HG03460 (cell line): ENCODE data around the gene FTH1.
"Not testable (repeated sequence)": the region's sequence is repeated elsewhere in the genome, so short reads cannot be mapped to it uniquely, and the experiment has no call there.

ENCODE experiments used
- ATAC-seq: cut with Tn5 transposase; IDR thresholded peaks from one replicate; pipeline ENCODE4 v1.9.1; 2021; ENCODE audit not compliant: unreplicated experiment

The FTH1 gene

GRCh38 chr11:61978703-61979661 is 11.5 kb upstream of the FTH1 start:
- ATAC-seq = no peak

- ATAC-seq = no peak
These were observed 9.5 kb upstream of the FTH1 start for GRCh38 chr11:61976813-61977475.

- ATAC-seq = no peak
These were observed 9.0 kb upstream of the FTH1 start for GRCh38 chr11:61976420-61976800.

GRCh38 chr11:61975638-61976419 is 8.4 kb upstream of the FTH1 start:
- no peak for ATAC-seq

- no peak for ATAC-seq
These were observed 7.6 kb upstream of the FTH1 start for GRCh38 chr11:61974766-61975631.

GRCh38 chr11:61973476-61974162 is 6.2 kb upstream of the FTH1 start:
- no peak for ATAC-seq

- no peak for ATAC-seq
These were observed 5.4 kb upstream of the FTH1 start for GRCh38 chr11:61972672-61973475.

- no peak for ATAC-seq
These were observed 4.8 kb upstream of the FTH1 start for GRCh38 chr11:61972112-61972671.

GRCh38 chr11:61971248-61972111 is 4.0 kb upstream of the FTH1 start:
- no peak for ATAC-seq

GRCh38 chr11:61969838-61970662 is 2.6 kb upstream of the FTH1 start:
- no peak for ATAC-seq

- ATAC-seq = no peak
These were observed 1.9 kb upstream of the FTH1 start for GRCh38 chr11:61969391-61969758.

GRCh38 chr11:61968758-61969390 is 1.4 kb upstream of the FTH1 start:
- ATAC-seq = no peak

GRCh38 chr11:61967924-61968757 is 707 bp upstream of the FTH1 start:
- peak; percentile 23 for ATAC-seq

GRCh38 chr11:61966734-61967115 is 709 bp downstream of the FTH1 start:
- ATAC-seq = no peak

GRCh38 chr11:61964666-61965271 is 2.7 kb downstream of the FTH1 start:
- ATAC-seq = not testable (repeated sequence)
